ENCODE measurements around the gene SETBP1.

Gene SETBP1

GRCh38 chr18:44680273-44681075 is at the start of gene SETBP1:
Gene SETBP1, plus strand, starts transcription at chr18:44680888. Its CDS starts 20,459 bp downstream, at chr18:44701347.
- peak in 1 of 2 donors; percentile 2 for DNase-seq (ENCODE audit: low read depth in 1 of 2, low spot score in 1 of 2)

GRCh38 chr18:44632469-44633145 is 48.1 kb upstream of the SETBP1 start:
- no peak for DNase-seq (ENCODE audit: low read depth in 1 of 2, low spot score in 1 of 2)

- no peak for DNase-seq (ENCODE audit: low read depth in 1 of 2, low spot score in 1 of 2)
Measured at GRCh38 chr18:44635546-44635945, 45.1 kb upstream of the SETBP1 start.

GRCh38 chr18:44636241-44636640 is 44.4 kb upstream of the SETBP1 start:
- DNase-seq (ENCODE audit: low read depth in 1 of 2, low spot score in 1 of 2): no peak

- no peak for DNase-seq (ENCODE audit: low read depth in 1 of 2, low spot score in 1 of 2)
Measured at GRCh38 chr18:44637210-44638033, 43.3 kb upstream of the SETBP1 start.

GRCh38 chr18:44638034-44638540 is 42.6 kb upstream of the SETBP1 start:
- DNase-seq (ENCODE audit: low read depth in 1 of 2, low spot score in 1 of 2): no peak

- DNase-seq (ENCODE audit: low read depth in 1 of 2, low spot score in 1 of 2): no peak
Measured at GRCh38 chr18:44638811-44639210, 41.9 kb upstream of the SETBP1 start.

- no peak for DNase-seq (ENCODE audit: low read depth in 1 of 2, low spot score in 1 of 2)
Measured at GRCh38 chr18:44643004-44643403, 37.7 kb upstream of the SETBP1 start.

GRCh38 chr18:44651478-44651877 is 29.2 kb upstream of the SETBP1 start:
- no peak for DNase-seq (ENCODE audit: low read depth in 1 of 2, low spot score in 1 of 2)

- DNase-seq (ENCODE audit: low read depth in 1 of 2, low spot score in 1 of 2): no peak
Measured at GRCh38 chr18:44651918-44652572, 28.6 kb upstream of the SETBP1 start.

- no peak for DNase-seq (ENCODE audit: low read depth in 1 of 2, low spot score in 1 of 2)
Measured at GRCh38 chr18:44652722-44653121, 28.0 kb upstream of the SETBP1 start.

GRCh38 chr18:44654573-44654972 is 26.1 kb upstream of the SETBP1 start:
- DNase-seq (ENCODE audit: low read depth in 1 of 2, low spot score in 1 of 2): no peak

GRCh38 chr18:44655435-44655834 is 25.3 kb upstream of the SETBP1 start:
- no peak for DNase-seq (ENCODE audit: low read depth in 1 of 2, low spot score in 1 of 2)

- DNase-seq (ENCODE audit: low read depth in 1 of 2, low spot score in 1 of 2): no peak
Measured at GRCh38 chr18:44659771-44660170, 20.9 kb upstream of the SETBP1 start.

GRCh38 chr18:44668270-44668975 is 12.3 kb upstream of the SETBP1 start:
- no peak for DNase-seq (ENCODE audit: low read depth in 1 of 2, low spot score in 1 of 2)

- no peak for DNase-seq (ENCODE audit: low read depth in 1 of 2, low spot score in 1 of 2)
Measured at GRCh38 chr18:44671914-44672313, 8.8 kb upstream of the SETBP1 start.

- DNase-seq (ENCODE audit: low read depth in 1 of 2, low spot score in 1 of 2): no peak
Measured at GRCh38 chr18:44672506-44672905, 8.2 kb upstream of the SETBP1 start.

- no peak for DNase-seq (ENCODE audit: low read depth in 1 of 2, low spot score in 1 of 2)
Measured at GRCh38 chr18:44673256-44673880, 7.3 kb upstream of the SETBP1 start.

- no peak for DNase-seq (ENCODE audit: low read depth in 1 of 2, low spot score in 1 of 2)
Measured at GRCh38 chr18:44677933-44678332, 2.8 kb upstream of the SETBP1 start.

GRCh38 chr18:44678725-44679055 is 2.0 kb upstream of the SETBP1 start:
- no peak for DNase-seq (ENCODE audit: low read depth in 1 of 2, low spot score in 1 of 2)

Measured in activated CD4-positive, alpha-beta T cell treated with anti-CD3 and anti-CD28 coated beads, Interleukin-2, amount 50 U/mL, for 24 hours (primary cell).